Esophagus muscularis mucosa (tissue), 4 donors: ENCODE measurements around the gene TIRAP. TPM values are rescaled to one million over a fixed set of nuclear protein-coding genes. Genes with fewer than 3 reads are reported as not detected.

Experiments used
- DNase-seq: peaks from one replicate; pipeline ENCODE4 v3.0.0-alpha.2; 2017; ENCODE audit errors: extremely low spot score
- H3K27ac ChIP-seq, 4 donors: fragments of 200-600 bp; sonication (generic); replicated peaks in 1 of 4; 1 replicate in 3 of 4; 2 replicates in 1 of 4; pipeline ENCODE4 v1.5.1; 2016 to 2019; ENCODE audit warnings: mild to moderate bottlenecking in 1 of 4
- H3K27me3 ChIP-seq, 4 donors: fragments of 200-600 bp; sonication (generic); one replicate each; pipeline versions ENCODE4 v1.5.1 to v1.6.0; 2016 to 2019
- H3K36me3 ChIP-seq, 4 donors: fragments of 200-600 bp; sonication (generic); one replicate each; pipeline ENCODE4 v1.5.1; 2016 to 2019
- H3K4me1 ChIP-seq, 4 donors: fragments of 200-600 bp; sonication (generic); one replicate each; pipeline ENCODE4 v1.5.1; 2016 to 2019
- H3K4me3 ChIP-seq, 4 donors: fragments of 200-600 bp; sonication (generic); 1 replicate in 2 of 4; 2 replicates in 2 of 4; pipeline ENCODE4 v1.5.1; 2016 to 2019; ENCODE audit warnings: mild to moderate bottlenecking in 4 of 4, moderate library complexity in 1 of 4
- H3K9me3 ChIP-seq, 4 donors: fragments of 200-600 bp; sonication (generic); 1 replicate in 3 of 4; 2 replicates in 1 of 4; pipeline ENCODE4 v1.5.1; 2016 to 2019
- EP300 ChIP-seq: sonication (generic); formaldehyde crosslinking; IDR thresholded peaks from one replicate; pipeline ENCODE4 v1.6.1; 2017; ENCODE audit warnings: antibody characterized with exemption
- POLR2A ChIP-seq: fragments of 450-650 bp; IDR thresholded peaks from one replicate; pipeline ENCODE4 v1.6.1; 2017; ENCODE audit warnings: antibody characterized with exemption, moderate library complexity, mild to moderate bottlenecking, low read depth
- POLR2AphosphoS5 ChIP-seq, 2 donors: sonication (generic); formaldehyde crosslinking; IDR thresholded peaks; one replicate each; pipeline ENCODE4 v1.6.1; 2017; ENCODE audit warnings: antibody characterized with exemption in 2 of 2
- WGBS: methylation state at CpG from one replicate; pipeline ENCODE4 v1.1.5; 2018; 5-methylcytosine and 5-hydroxymethylcytosine counted together
- intact Hi-C: fragments of 100-400 bp; cut with DNase I; formaldehyde crosslinking; loops from one replicate; pipeline ENCODE4 v1.15.1; 2023
- small RNA-seq, 3 donors: library from RNA; depleted of rRNA; stranded (forward); fragments of <200 nt; gene quantifications; one replicate each; pipeline ENCODE3, GENCODE V24; 2016
- total RNA-seq, 4 donors: library from RNA; depleted of rRNA; stranded (reverse); fragments of >200 nt; gene quantifications; one replicate each; pipeline versions ENCODE4 v1.1.0 to v1.2.1, GENCODE V29; 2016
- TF ChIP-seq, protein P1 (sequence below), 3 experiments: fragments of 200-600 bp in 2 of 3; fragments of 450-650 bp in 1 of 3; sonication (generic) in 2 of 3; IDR thresholded peaks; one replicate each; pipeline ENCODE4 v1.5.1; 2017 to 2019; ENCODE audit warnings: antibody characterized with exemption in 3 of 3, mild to moderate bottlenecking in 2 of 3, moderate library complexity in 1 of 3

TIRAP gene
- total RNA-seq, 4 donors from 2014 or later, result 8.3 to 14.3 (median 13.4) TPM

DNA sequence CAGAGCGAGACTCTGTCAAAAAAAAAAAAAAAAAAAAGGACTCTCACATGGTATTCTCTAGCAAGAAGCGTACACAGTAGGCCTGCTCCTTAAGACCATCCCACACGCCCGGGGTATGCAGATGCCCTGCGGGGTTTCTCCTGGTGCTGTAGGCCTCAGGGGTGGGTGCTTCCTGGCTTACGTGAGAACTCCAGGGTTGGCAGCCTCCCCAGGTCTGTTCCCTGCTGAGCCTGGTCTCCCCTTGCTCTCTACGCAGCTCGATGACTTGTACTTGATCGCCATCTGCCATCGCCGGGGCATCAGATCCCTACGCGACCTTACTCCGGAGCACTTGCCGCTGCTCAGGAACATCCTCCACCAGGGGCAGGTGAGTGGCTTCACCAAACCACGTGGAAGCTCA is 60.2 kb downstream of the TIRAP start:
- Histone ChIP-seq H3K4me1 (peaks cover 37 to 55% (median 43%) of the 10 kb centered on the region in 4 donors), H3K4me3 (no peak overlapping the region), H3K27ac (no peak overlapping the region), H3K36me3 (peaks cover 4 to 65% (median 41%) of the 10 kb centered on the region in 4 donors), H3K9me3 (no peaks in the 10 kb centered on the region), H3K27me3 (no peaks in the 10 kb centered on the region)
- TF ChIP-seq, protein P1, sequence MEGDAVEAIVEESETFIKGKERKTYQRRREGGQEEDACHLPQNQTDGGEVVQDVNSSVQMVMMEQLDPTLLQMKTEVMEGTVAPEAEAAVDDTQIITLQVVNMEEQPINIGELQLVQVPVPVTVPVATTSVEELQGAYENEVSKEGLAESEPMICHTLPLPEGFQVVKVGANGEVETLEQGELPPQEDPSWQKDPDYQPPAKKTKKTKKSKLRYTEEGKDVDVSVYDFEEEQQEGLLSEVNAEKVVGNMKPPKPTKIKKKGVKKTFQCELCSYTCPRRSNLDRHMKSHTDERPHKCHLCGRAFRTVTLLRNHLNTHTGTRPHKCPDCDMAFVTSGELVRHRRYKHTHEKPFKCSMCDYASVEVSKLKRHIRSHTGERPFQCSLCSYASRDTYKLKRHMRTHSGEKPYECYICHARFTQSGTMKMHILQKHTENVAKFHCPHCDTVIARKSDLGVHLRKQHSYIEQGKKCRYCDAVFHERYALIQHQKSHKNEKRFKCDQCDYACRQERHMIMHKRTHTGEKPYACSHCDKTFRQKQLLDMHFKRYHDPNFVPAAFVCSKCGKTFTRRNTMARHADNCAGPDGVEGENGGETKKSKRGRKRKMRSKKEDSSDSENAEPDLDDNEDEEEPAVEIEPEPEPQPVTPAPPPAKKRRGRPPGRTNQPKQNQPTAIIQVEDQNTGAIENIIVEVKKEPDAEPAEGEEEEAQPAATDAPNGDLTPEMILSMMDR (IDR thresholded peaks at IDR 0.05), result no peak
- no peak for TF ChIP-seq POLR2AphosphoS5 (IDR thresholded peaks at IDR 0.05)
- TF ChIP-seq POLR2A, result no peak
- TF ChIP-seq EP300, result no peak
- WGBS, result 95% methylated on average over 16 of the region's 16 CpGs
- intact Hi-C loops, result no loop called here
- no peak for DNase-seq

Small RNA genes lying within 50 kb of the gene (small RNA-seq; reads per million reads assigned to genes)
- gene RN7SL351P, result 0 reads per million in 3 donors

Other genes with a start within 250 kb of the TIRAP start
- 10 to 100 TPM; 16.6 to 42.7 (median 28.1) TPM for gene CDON, start 220.2 kb upstream of the TIRAP start, total RNA-seq
- 10 to 100 TPM; 15.0 to 19.9 (median 17.6) TPM for gene RPUSD4, start 71.4 kb upstream of the TIRAP start, total RNA-seq
- gene FAM118B, start 71.3 kb upstream of the TIRAP start, total RNA-seq, result 10 to 100 TPM; 14.1 to 22.8 (median 17.9) TPM
- gene SRPRA, start 14.2 kb upstream of the TIRAP start, total RNA-seq, result 10 to 100 TPM; 52.7 to 82.0 (median 77.7) TPM
- gene FOXRED1, start 13.9 kb upstream of the TIRAP start, total RNA-seq, result 10 to 100 TPM; 10.9 to 13.1 (median 12.2) TPM
- 10 to 100 TPM in 3 of 4 donors, 1 to 10 TPM in 1; 8.0 to 18.4 (median 14.3) TPM for gene DCPS, start 21.0 kb downstream of the TIRAP start, total RNA-seq
- gene ST3GAL4, start 72.6 kb downstream of the TIRAP start, total RNA-seq, result 10 to 100 TPM; 40.0 to 52.4 (median 40.5) TPM